Neural progenitor cell (in vitro differentiated cells): Measurements from ENCODE around the gene MPP1. TPM values are rescaled to one million over a fixed set of nuclear protein-coding genes. Genes with fewer than 3 reads are reported as not detected.
"Not testable (repeated sequence)": the region's sequence is repeated elsewhere in the genome, so short reads cannot be mapped to it uniquely, and the experiment has no call there.

Source experiments
- DNase-seq: peaks from one replicate; pipeline ENCODE4 v3.0.0-alpha.2; 2016; ENCODE audit warnings: low spot score
- H2AFZ ChIP-seq: fragments of 200-600 bp; sonication (generic); replicated peaks from 2 replicates; pipeline ENCODE4 v1.6.1; 2016; ENCODE audit warnings: antibody characterized with exemption
- H3F3A ChIP-seq: fragments of 200-600 bp; sonication (generic); 2 replicates; pipeline ENCODE4 v1.6.1; 2016; ENCODE audit warnings: antibody characterized with exemption, low read depth
- H3K27ac ChIP-seq: fragments of 200-600 bp; sonication (generic); 2 replicates; pipeline ENCODE4 v1.5.1; 2016; ENCODE audit warnings: mild to moderate bottlenecking
- H3K27me3 ChIP-seq: fragments of 200-600 bp; sonication (generic); 2 replicates; pipeline ENCODE4 v1.6.1; 2016; ENCODE audit warnings: mild to moderate bottlenecking, moderate library complexity
- H3K36me3 ChIP-seq: fragments of 200-600 bp; sonication (generic); 2 replicates; pipeline ENCODE4 v1.5.1; 2016
- H3K4me1 ChIP-seq: fragments of 200-600 bp; sonication (generic); 2 replicates; pipeline ENCODE4 v1.6.1; 2016; ENCODE audit warnings: mixed run types
- H3K4me2 ChIP-seq: fragments of 200-600 bp; sonication (generic); 2 replicates; pipeline ENCODE4 v1.6.1; 2016
- H3K4me3 ChIP-seq: fragments of 200-600 bp; sonication (generic); 2 replicates; pipeline ENCODE4 v1.5.1; 2016
- H3K79me2 ChIP-seq: fragments of 200-600 bp; sonication (generic); 2 replicates; pipeline ENCODE4 v1.6.1; 2016; ENCODE audit warnings: low read depth
- H3K9ac ChIP-seq: fragments of 200-600 bp; sonication (generic); 2 replicates; pipeline ENCODE4 v1.6.1; 2016
- H3K9me3 ChIP-seq: fragments of 200-600 bp; sonication (generic); 2 replicates; pipeline ENCODE4 v1.5.1; 2016; ENCODE audit warnings: low read depth
- H4K20me1 ChIP-seq: fragments of 200-600 bp; sonication (generic); 2 replicates; pipeline ENCODE4 v1.6.1; 2016; ENCODE audit warnings: low read depth
- H3K27ac Mint-ChIP-seq: 3 replicates; pipeline ENCODE4 v1.8.0; 2021; ENCODE audit warnings: mixed read lengths
- H3K27me3 Mint-ChIP-seq: 2 replicates; pipeline ENCODE4 v1.8.0; 2022; ENCODE audit warnings: low read depth, mild to moderate bottlenecking, inconsistent platforms, moderate library complexity, mixed read lengths; ENCODE audit not compliant: insufficient read depth
- H3K36me3 Mint-ChIP-seq: 3 replicates; pipeline ENCODE4 v1.8.0; 2021; ENCODE audit warnings: mixed read lengths
- H3K4me1 Mint-ChIP-seq: 3 replicates; pipeline ENCODE4 v1.8.0; 2021; ENCODE audit warnings: mixed read lengths
- H3K4me3 Mint-ChIP-seq: 3 replicates; pipeline ENCODE4 v1.8.0; 2021; ENCODE audit warnings: mild to moderate bottlenecking, moderate library complexity, mixed read lengths
- H3K9me3 Mint-ChIP-seq: 3 replicates; pipeline ENCODE4 v1.8.0; 2020; ENCODE audit warnings: mixed read lengths
- EZH2 ChIP-seq: fragments of 200-600 bp; sonication (generic); IDR thresholded peaks from 2 replicates; pipeline ENCODE4 v1.6.1; 2017; ENCODE audit warnings: antibody characterized with exemption, mild to moderate bottlenecking, moderate library complexity
- EZH2phosphoT487 ChIP-seq: fragments of 200-600 bp; sonication (generic); IDR thresholded peaks from 2 replicates; pipeline ENCODE4 v1.6.1; 2017; ENCODE audit warnings: antibody characterized with exemption
- total RNA-seq: library from RNA; depleted of rRNA; stranded (reverse); fragments of >200 nt; gene quantifications from 2 replicates; pipeline ENCODE4 v1.2.3, GENCODE V29; 2015; ENCODE audit warnings: low replicate concordance
- TF ChIP-seq, protein P1 (sequence below): fragments of 200-600 bp; sonication (generic); IDR thresholded peaks from 2 replicates; pipeline ENCODE4 v1.5.1; 2017; ENCODE audit warnings: antibody characterized with exemption, mild to moderate bottlenecking

MPP1 gene
- total RNA-seq, 1 donor from 2014 or later = not detected

- no peak overlapping the region for H2AFZ ChIP-seq
- H3K4me1 Mint-ChIP-seq = peaks cover under 1% of the 10 kb centered on the region
- H3K27ac ChIP-seq = no peak overlapping the region
- no peaks in the 10 kb centered on the region for H3K9me3 ChIP-seq
- H4K20me1 ChIP-seq = no peaks in the 10 kb centered on the region
- H3K9ac ChIP-seq = no peak overlapping the region
- H3K4me1 ChIP-seq = no peaks in the 10 kb centered on the region
- H3K27ac Mint-ChIP-seq = no peak overlapping the region
- DNase-seq = no peak
- peaks cover 3% of the 10 kb centered on the region for H3K27me3 Mint-ChIP-seq
- no peaks in the 10 kb centered on the region for H3K27me3 ChIP-seq
- no peak overlapping the region for H3K4me2 ChIP-seq
- no peaks in the 10 kb centered on the region for H3K36me3 ChIP-seq
- TF ChIP-seq, protein P1, sequence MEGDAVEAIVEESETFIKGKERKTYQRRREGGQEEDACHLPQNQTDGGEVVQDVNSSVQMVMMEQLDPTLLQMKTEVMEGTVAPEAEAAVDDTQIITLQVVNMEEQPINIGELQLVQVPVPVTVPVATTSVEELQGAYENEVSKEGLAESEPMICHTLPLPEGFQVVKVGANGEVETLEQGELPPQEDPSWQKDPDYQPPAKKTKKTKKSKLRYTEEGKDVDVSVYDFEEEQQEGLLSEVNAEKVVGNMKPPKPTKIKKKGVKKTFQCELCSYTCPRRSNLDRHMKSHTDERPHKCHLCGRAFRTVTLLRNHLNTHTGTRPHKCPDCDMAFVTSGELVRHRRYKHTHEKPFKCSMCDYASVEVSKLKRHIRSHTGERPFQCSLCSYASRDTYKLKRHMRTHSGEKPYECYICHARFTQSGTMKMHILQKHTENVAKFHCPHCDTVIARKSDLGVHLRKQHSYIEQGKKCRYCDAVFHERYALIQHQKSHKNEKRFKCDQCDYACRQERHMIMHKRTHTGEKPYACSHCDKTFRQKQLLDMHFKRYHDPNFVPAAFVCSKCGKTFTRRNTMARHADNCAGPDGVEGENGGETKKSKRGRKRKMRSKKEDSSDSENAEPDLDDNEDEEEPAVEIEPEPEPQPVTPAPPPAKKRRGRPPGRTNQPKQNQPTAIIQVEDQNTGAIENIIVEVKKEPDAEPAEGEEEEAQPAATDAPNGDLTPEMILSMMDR = no peak
- no peak for TF ChIP-seq EZH2
- TF ChIP-seq EZH2phosphoT487 = no peak
- no peak overlapping the region for H3K4me3 ChIP-seq
- H3F3A ChIP-seq = no peaks in the 10 kb centered on the region
- H3K36me3 Mint-ChIP-seq = no peaks in the 10 kb centered on the region
- no peaks in the 10 kb centered on the region for H3K79me2 ChIP-seq
- H3K9me3 Mint-ChIP-seq = peaks cover 16% of the 10 kb centered on the region
- H3K4me3 Mint-ChIP-seq = no peak overlapping the region
These were observed 22.1 kb upstream of the MPP1 start for GRCh38 chrX:154827194-154828015.

GRCh38 chrX:154825586-154825985 lies 20.3 kb upstream of the MPP1 start:
- not testable (repeated sequence) for H3K27me3 Mint-ChIP-seq, H3K79me2 ChIP-seq, H3K27ac ChIP-seq, H2AFZ ChIP-seq, H3K27ac Mint-ChIP-seq, H3K9me3 ChIP-seq, H3K4me3 Mint-ChIP-seq, H3K4me3 ChIP-seq, H3K4me1 Mint-ChIP-seq, H3K36me3 ChIP-seq, H3K27me3 ChIP-seq, H3K4me1 ChIP-seq, H3F3A ChIP-seq, H3K36me3 Mint-ChIP-seq, H3K4me2 ChIP-seq, H4K20me1 ChIP-seq, H3K9ac ChIP-seq, DNase-seq
- peaks cover 20% of the 10 kb centered on the region for H3K9me3 Mint-ChIP-seq

- peaks cover 6% of the 10 kb centered on the region for H3K4me1 Mint-ChIP-seq
- no peaks in the 10 kb centered on the region for H3F3A ChIP-seq
- no peaks in the 10 kb centered on the region for H3K4me1 ChIP-seq
- no peak overlapping the region for H2AFZ ChIP-seq
- no peak overlapping the region for H3K9ac ChIP-seq
- no peaks in the 10 kb centered on the region for H3K36me3 ChIP-seq
- no peaks in the 10 kb centered on the region for H3K9me3 ChIP-seq
- H3K27ac ChIP-seq = no peak overlapping the region
- H3K79me2 ChIP-seq = no peaks in the 10 kb centered on the region
- H3K4me2 ChIP-seq = no peak overlapping the region
- no peaks in the 10 kb centered on the region for H4K20me1 ChIP-seq
- H3K4me3 ChIP-seq = no peak overlapping the region
- no peak for DNase-seq
- H3K27me3 ChIP-seq = no peaks in the 10 kb centered on the region
- peaks cover 5% of the 10 kb centered on the region for H3K27me3 Mint-ChIP-seq
- no peak overlapping the region for H3K4me3 Mint-ChIP-seq
- H3K27ac Mint-ChIP-seq = no peak overlapping the region
- TF ChIP-seq EZH2phosphoT487 (no peak), EZH2 (no peak)
- TF ChIP-seq, protein P1 = no peak
- no peaks in the 10 kb centered on the region for H3K36me3 Mint-ChIP-seq
- peaks cover 18% of the 10 kb centered on the region for H3K9me3 Mint-ChIP-seq
These were observed 19.4 kb upstream of the MPP1 start for GRCh38 chrX:154824638-154825037.

- no peak for DNase-seq
- TF ChIP-seq EZH2 (no peak), EZH2phosphoT487 (no peak)
- TF ChIP-seq, protein P1 = no peak
- H3K9me3 Mint-ChIP-seq = peaks cover 17% of the 10 kb centered on the region
- H3K79me2 ChIP-seq = no peaks in the 10 kb centered on the region
- H3K4me3 ChIP-seq = no peak overlapping the region
- H3K4me1 Mint-ChIP-seq = peaks cover 13% of the 10 kb centered on the region
- H4K20me1 ChIP-seq = no peaks in the 10 kb centered on the region
- no peak overlapping the region for H3K27ac ChIP-seq
- H3K4me1 ChIP-seq = no peaks in the 10 kb centered on the region
- H3K4me2 ChIP-seq = no peak overlapping the region
- peaks cover 2% of the 10 kb centered on the region for H3K9me3 ChIP-seq
- H2AFZ ChIP-seq = no peak overlapping the region
- peaks cover 2% of the 10 kb centered on the region for H3K27me3 Mint-ChIP-seq
- H3K27me3 ChIP-seq = no peaks in the 10 kb centered on the region
- H3K36me3 Mint-ChIP-seq = no peaks in the 10 kb centered on the region
- H3K36me3 ChIP-seq = no peaks in the 10 kb centered on the region
- H3K9ac ChIP-seq = no peak overlapping the region
- no peaks in the 10 kb centered on the region for H3F3A ChIP-seq
- H3K4me3 Mint-ChIP-seq = no peak overlapping the region
- no peak overlapping the region for H3K27ac Mint-ChIP-seq
These were observed 16.7 kb upstream of the MPP1 start for GRCh38 chrX:154822029-154822428.
